NB4 (cell line): ENCODE results near the gene GJA3.

ENCODE experiments used
- CTCF ChIP-seq: IDR thresholded peaks from one replicate; pipeline ENCODE4 v1.5.1; 2012; ENCODE audit warnings: low read depth, low read length
- MYC ChIP-seq: IDR thresholded peaks from 2 replicates; pipeline ENCODE4 v1.6.1; 2011; ENCODE audit warnings: low read depth, low read length
- POLR2A ChIP-seq: IDR thresholded peaks from 2 replicates; pipeline ENCODE4 v1.6.1; 2011; ENCODE audit warnings: mild to moderate bottlenecking; ENCODE audit not compliant: insufficient read length; ENCODE audit errors: extremely low read depth

GRCh38 chr13:20175406-20175794 is 14.5 kb upstream of the GJA3 start:
- TF ChIP-seq CTCF (no peak), MYC (no peak), POLR2A (no peak)
